GM12874 (cell line): ENCODE measurements around the gene TTLL6.

ENCODE experiments used
- TF ChIP-seq, protein P1 (sequence below): IDR thresholded peaks from 2 replicates; pipeline ENCODE4 v1.5.1; 2011; ENCODE audit warnings: low read depth, mild to moderate bottlenecking, control low read depth, low read length, moderate library complexity; ENCODE audit not compliant: insufficient read depth

TTLL6 gene

DNA sequence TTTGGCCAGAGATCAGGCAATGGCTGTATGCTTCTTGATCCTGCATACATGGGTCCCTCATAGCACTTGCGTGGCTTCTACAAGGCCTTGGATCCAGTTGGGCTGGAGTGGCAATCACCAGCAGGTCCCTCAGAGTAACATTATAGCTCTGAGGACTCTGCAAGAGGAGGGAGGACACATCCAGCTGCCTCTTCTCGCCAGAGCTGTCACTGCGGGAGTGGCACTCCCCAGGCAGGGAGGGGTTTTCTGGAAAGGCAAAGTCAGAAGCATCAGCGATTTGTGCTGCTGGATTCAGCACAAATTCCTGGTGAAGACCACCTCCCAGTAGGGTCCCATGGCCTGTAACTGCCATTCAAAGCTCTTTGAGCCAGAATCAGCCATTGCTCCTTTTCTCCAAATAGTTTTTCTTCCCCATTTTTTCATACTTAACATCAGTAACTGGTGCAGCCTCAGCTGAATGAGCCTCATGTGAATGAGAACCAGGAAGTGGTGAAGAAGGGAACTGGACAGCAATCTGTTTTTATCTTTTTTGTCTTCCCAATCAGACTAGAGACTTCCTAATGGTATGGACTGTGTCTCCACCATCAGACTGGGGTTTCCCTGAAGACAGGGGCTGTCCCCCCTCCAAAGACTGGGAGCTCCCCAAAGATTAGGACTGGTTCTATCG, 47.9 kb downstream of the TTLL6 start:
- TF ChIP-seq, protein P1, sequence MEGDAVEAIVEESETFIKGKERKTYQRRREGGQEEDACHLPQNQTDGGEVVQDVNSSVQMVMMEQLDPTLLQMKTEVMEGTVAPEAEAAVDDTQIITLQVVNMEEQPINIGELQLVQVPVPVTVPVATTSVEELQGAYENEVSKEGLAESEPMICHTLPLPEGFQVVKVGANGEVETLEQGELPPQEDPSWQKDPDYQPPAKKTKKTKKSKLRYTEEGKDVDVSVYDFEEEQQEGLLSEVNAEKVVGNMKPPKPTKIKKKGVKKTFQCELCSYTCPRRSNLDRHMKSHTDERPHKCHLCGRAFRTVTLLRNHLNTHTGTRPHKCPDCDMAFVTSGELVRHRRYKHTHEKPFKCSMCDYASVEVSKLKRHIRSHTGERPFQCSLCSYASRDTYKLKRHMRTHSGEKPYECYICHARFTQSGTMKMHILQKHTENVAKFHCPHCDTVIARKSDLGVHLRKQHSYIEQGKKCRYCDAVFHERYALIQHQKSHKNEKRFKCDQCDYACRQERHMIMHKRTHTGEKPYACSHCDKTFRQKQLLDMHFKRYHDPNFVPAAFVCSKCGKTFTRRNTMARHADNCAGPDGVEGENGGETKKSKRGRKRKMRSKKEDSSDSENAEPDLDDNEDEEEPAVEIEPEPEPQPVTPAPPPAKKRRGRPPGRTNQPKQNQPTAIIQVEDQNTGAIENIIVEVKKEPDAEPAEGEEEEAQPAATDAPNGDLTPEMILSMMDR = no peak

DNA sequence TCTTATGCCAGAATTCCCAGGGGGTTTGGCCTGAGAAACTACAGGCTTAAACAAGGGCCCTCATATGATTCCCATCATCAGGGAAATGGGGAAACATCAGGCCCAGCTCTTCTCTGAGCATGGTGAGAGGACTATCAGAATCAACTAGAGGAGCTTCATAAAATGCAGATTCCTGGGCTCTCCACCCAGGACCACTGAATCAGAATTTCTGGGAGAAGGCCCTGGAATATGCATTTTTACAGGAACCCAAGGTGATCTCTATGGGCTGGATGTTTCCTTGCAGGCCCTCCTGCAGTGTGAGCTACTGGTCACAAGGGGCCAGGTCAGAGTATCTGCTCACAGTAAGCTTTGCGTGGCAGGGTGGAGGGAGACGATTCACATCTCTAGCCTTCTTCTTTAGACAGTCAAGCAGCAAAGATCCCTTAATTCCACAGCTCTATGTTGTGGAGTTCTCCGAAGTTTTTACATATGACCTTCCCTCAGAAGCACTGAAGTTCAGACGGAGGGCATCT, 49.7 kb downstream of the TTLL6 start:
- TF ChIP-seq, protein P1 = no peak

DNA sequence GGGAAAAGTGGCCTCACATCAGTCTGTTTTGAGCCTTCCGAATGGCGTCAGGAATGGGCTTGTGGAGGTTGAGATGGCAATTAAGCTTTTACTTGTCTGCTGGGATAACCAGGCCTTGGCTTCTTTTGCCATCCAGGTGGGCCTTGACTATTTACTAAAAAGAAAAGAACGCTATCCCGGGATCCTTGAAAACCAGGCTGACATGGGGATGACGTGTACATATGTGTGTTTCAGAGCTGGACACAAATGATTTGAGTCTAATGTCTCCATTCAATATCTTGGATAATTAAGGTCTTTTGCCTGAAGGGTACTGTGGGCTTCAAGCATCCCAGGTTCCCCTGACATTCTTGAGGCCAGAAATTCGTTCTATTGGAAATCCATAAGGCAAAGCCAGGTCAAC, 55.9 kb downstream of the TTLL6 start:
- TF ChIP-seq, protein P1 = no peak

DNA sequence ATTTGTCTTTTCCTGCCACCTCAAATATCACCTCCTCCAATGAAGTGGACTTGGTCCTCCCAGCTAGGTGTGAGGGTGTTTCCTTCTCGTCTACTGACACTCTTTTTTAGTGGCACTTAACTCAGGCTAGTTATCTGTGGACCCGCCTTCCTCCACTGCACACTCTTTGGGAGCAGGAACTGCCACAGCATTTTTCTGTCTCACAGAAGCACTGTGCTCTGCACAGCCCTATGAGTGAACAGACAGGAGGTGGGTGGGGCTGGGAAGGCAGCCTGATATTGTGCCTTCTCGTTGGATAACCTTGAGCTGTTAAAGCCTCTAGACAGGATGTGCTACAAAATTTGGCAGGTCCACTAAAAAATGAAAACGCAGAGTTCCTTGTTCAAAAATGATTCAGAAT, 56.6 kb downstream of the TTLL6 start:
- TF ChIP-seq, protein P1 = no peak

DNA sequence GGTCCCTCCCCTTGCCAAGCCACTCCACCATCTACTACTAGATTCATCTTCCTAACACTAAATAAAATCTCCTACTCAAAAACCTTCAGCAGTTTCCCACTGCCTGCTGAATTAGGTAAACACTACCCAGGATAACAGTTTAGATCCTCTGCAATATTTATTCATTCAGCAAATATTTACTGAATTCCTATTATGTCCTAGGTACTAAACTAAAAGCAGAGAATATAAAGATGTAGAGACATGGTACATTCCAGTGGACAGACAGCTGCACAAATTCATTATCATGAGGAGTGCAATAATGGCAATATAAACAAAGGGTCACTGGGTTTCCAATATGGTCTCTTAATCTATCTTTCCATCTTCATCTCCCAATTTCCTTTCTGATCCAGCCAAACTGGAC, 57.7 kb downstream of the TTLL6 start:
- TF ChIP-seq, protein P1 = no peak

DNA sequence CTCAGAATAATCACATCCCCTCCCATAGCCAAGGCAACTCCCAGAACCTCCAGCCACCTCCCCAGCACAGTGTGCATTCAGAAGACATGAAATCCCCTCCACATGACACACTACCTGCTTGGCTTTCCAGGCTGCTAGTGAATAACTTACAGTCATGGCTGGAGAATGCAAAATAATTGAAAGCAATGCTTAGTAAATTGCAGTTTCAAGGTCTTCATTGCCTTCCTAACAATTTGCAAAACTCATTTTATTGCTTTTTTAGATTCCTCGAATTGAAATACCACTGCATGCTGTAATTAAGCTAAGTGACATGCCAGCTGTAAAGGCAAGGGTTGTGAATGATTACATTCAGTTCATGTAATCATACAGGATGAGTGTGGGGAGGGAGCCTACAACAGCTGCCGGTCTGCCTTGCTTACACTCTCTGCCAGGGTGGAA, 59.5 kb downstream of the TTLL6 start:
- TF ChIP-seq, protein P1 = no peak

DNA sequence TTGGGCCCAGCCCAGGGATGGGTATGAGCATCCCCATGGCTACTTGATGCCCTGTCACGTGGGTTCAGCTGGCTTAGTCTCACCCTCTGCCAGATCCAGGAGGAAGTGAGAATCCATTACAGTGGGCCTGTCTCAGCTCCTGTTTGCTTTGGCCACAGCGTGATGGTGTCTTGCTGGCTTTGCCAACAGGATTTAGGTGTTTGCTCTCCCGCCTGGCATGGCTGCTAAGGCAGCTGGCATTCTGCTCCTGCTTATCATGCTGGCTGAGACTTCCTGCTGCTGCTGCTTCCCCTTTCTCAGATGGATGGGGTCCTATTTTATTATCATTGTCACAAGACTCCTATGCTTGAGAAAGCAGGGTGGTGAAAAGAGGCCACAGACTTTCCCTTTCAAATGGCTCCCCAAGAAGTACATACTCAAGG, 60.2 kb downstream of the TTLL6 start:
- TF ChIP-seq, protein P1 = no peak
